Daoy (cell line): ENCODE measurements around the gene SLC9A3. TPM values are rescaled to one million over a fixed set of nuclear protein-coding genes. Genes with fewer than 3 reads are reported as not detected.

Source experiments
- total RNA-seq: library from RNA; depleted of rRNA; stranded (reverse); fragments of >200 nt; shearing (Covaris generic); gene quantifications from 2 replicates; pipeline ENCODE4 v1.2.3, GENCODE V29; 2014; rRNA removed

SLC9A3 gene
- total RNA-seq, 1 experiment from 2014 or later, result 2.2 TPM

Other genes starting within 250 kb of the SLC9A3 start
- 15.3 and 26.0 TPM in 2 replicates for gene AHRR, start 202.7 kb downstream of the SLC9A3 start, total RNA-seq
- gene EXOC3, start 81.3 kb downstream of the SLC9A3 start, total RNA-seq, result 32.3 and 35.7 TPM in 2 replicates
- 6.9 and 11.0 TPM in 2 replicates for gene CEP72, start 87.9 kb upstream of the SLC9A3 start, total RNA-seq
- 0.34 TPM in 1 of 2 replicates, not detected in the other for gene TPPP, start 168.9 kb upstream of the SLC9A3 start, total RNA-seq